Left lung (tissue), 10 donors: ENCODE measurements around the gene EFNB1. TPM values are rescaled to one million over a fixed set of nuclear protein-coding genes. Genes with fewer than 3 reads are reported as not detected.

ENCODE experiments used
- ATAC-seq: fragments of 200-7000 bp; cut with Tn5 transposase; one replicate; pipeline ENCODE4 v1.9.1; 2020; ENCODE audit warnings: moderate library complexity
- DNase-seq, 4 donors: peaks; one replicate each; pipeline ENCODE4 v3.0.0-alpha.2; 2013 to 2020
- H3K27ac ChIP-seq, 2 donors: fragments of 200-600 bp; sonication (generic) in 1 of 2; one replicate each; pipeline versions ENCODE4 v1.5.0 to v1.8.0; 2020 to 2021
- H3K27me3 ChIP-seq, 2 donors: fragments of 200-600 bp; sonication (generic) in 1 of 2; one replicate each; pipeline versions ENCODE4 v1.5.0 to v1.8.0; 2020 to 2021
- H3K36me3 ChIP-seq, 2 donors: fragments of 200-600 bp; sonication (generic) in 1 of 2; one replicate each; pipeline versions ENCODE4 v1.5.0 to v1.8.0; 2020 to 2021
- H3K4me1 ChIP-seq, 2 donors: fragments of 200-600 bp; one replicate each; pipeline ENCODE4 v1.8.0; 2021
- H3K4me3 ChIP-seq, 2 donors: fragments of 200-600 bp; sonication (generic) in 1 of 2; one replicate each; pipeline versions ENCODE4 v1.5.0 to v1.8.0; 2020 to 2021; ENCODE audit warnings: mild to moderate bottlenecking in 1 of 2
- H3K9me3 ChIP-seq, 2 donors: fragments of 200-600 bp; sonication (generic) in 1 of 2; one replicate each; pipeline versions ENCODE4 v1.5.0 to v1.8.0; 2020 to 2021
- CTCF ChIP-seq, 2 donors: fragments of 200-600 bp; sonication (generic) in 1 of 2; IDR thresholded peaks; one replicate each; pipeline versions ENCODE4 v1.5.0 to v1.8.0; 2021; ENCODE audit warnings: antibody characterized with exemption in 2 of 2
- intact Hi-C, 2 donors: fragments of 100-400 bp; cut with DNase I; formaldehyde crosslinking; loops; one replicate each; pipeline versions ENCODE4 v1.11.2 to v1.14.2; 2022
- polyA plus RNA-seq, 6 donors: library from polyadenylated mRNA; unstranded; fragments of 120-200 nt; gene quantifications; one replicate each; pipeline ENCODE4 v1.2.1, GENCODE V29; 2013; ENCODE audit not compliant: insufficient read length in 6 of 6
- total RNA-seq, 2 donors: library from RNA; stranded (reverse); fragmentation: NEBNext Ultra II Directional; extraction: Animal tissue kit (Norgen Biotek cat#: 25700); gene quantifications; one replicate each; pipeline ENCODE4 v1.2.1, GENCODE V29; 2021
- donor health status: DM: no; HTN: yes; CAD: no.
- donor health status: DM: no; HTN: no; CAD: no.

EFNB1 gene
- total and polyA plus RNA-seq, 8 donors: 34.8 to 69.9 (median 54.7) TPM

GRCh38 chrX:68823413-68824151, 5.2 kb upstream of the EFNB1 start:
- H3K4me3 ChIP-seq: no peak overlapping the region
- no peaks in the 10 kb centered on the region for H3K36me3 ChIP-seq
- TF ChIP-seq CTCF (IDR thresholded peaks at IDR 0.05): no peak
- intact Hi-C loops: loop anchor here (10.0 kb wide), 3 partner anchors 401 to 561 kb away; no protein-coding TSS in a partner anchor
- H3K9me3 ChIP-seq: no peaks in the 10 kb centered on the region
- no peaks in the 10 kb centered on the region for H3K27me3 ChIP-seq
- H3K27ac ChIP-seq: no peak overlapping the region
- peaks cover 0 to 6% of the 10 kb centered on the region in 2 donors for H3K4me1 ChIP-seq
- no peak for DNase-seq
- no peak for ATAC-seq

- DNase-seq (no peak), ATAC-seq (no peak)
- H3K27ac ChIP-seq: no peak overlapping the region
- TF ChIP-seq CTCF (IDR thresholded peaks at IDR 0.05): no peak
- H3K4me1 ChIP-seq: peaks cover 0 to 6% of the 10 kb centered on the region in 2 donors
- H3K27me3 ChIP-seq: no peaks in the 10 kb centered on the region
- intact Hi-C loops: loop anchor here (10.0 kb wide), 3 partner anchors 401 to 561 kb away; no protein-coding TSS in a partner anchor
- H3K9me3 ChIP-seq: no peaks in the 10 kb centered on the region
- H3K36me3 ChIP-seq: no peaks in the 10 kb centered on the region
- H3K4me3 ChIP-seq: no peak overlapping the region
Observed at GRCh38 chrX:68824152-68824433, 4.7 kb upstream of the EFNB1 start.

GRCh38 chrX:68824565-68825125, 4.2 kb upstream of the EFNB1 start:
- intact Hi-C loops: loop anchor here (10.0 kb wide), 3 partner anchors 400 to 560 kb away; no protein-coding TSS in a partner anchor
- Histone ChIP-seq H3K4me3 (no peak overlapping the region), H3K27me3 (peaks cover 0 to 4% of the 10 kb centered on the region in 2 donors), H3K9me3 (no peaks in the 10 kb centered on the region), H3K4me1 (peaks cover 0 to 6% of the 10 kb centered on the region in 2 donors), H3K27ac (no peak overlapping the region), H3K36me3 (no peaks in the 10 kb centered on the region)
- TF ChIP-seq CTCF (IDR thresholded peaks at IDR 0.05): no peak
- DNase-seq: no peak
- no peak for ATAC-seq

GRCh38 chrX:68826113-68826980, 2.5 kb upstream of the EFNB1 start:
- H3K27me3 ChIP-seq: peaks cover 0 to 17% of the 10 kb centered on the region in 2 donors
- no peak overlapping the region for H3K4me3 ChIP-seq
- ATAC-seq: no peak
- DNase-seq: no peak
- no peak overlapping the region for H3K27ac ChIP-seq
- no peak for TF ChIP-seq CTCF (IDR thresholded peaks at IDR 0.05)
- intact Hi-C loops: loop anchor here (10.0 kb wide), 3 partner anchors 398 to 558 kb away; no protein-coding TSS in a partner anchor
- no peaks in the 10 kb centered on the region for H3K36me3 ChIP-seq
- H3K4me1 ChIP-seq: peaks cover 0 to 13% of the 10 kb centered on the region in 2 donors
- H3K9me3 ChIP-seq: no peaks in the 10 kb centered on the region
